ENCODE results near the gene EEF2KMT. TPM values are rescaled to one million over a fixed set of nuclear protein-coding genes. Genes with fewer than 3 reads are reported as not detected.
A peak's percentile ranks its signal among the peaks of the same experiment; 100 is the strongest.
"Not testable (repeated sequence)": the region's sequence is repeated elsewhere in the genome, so short reads cannot be mapped to it uniquely, and the experiment has no call there.

The EEF2KMT gene
- total and polyA plus RNA-seq, 2 donors (not counting 1 experiment from before 2014, with no cell fraction given): 5.4 to 7.9 TPM

GRCh38 chr16:5108505-5109158 is 11.0 kb upstream of the EEF2KMT start:
- no peaks in the 10 kb centered on the region for H3K79me2 ChIP-seq (ENCODE audit: control insufficient read depth, insufficient read depth, low read length)
- no peak overlapping the region for H3K4me2 ChIP-seq (ENCODE audit: extremely low read depth, insufficient read depth, low read length)
- no peak overlapping the region for H2AFZ ChIP-seq (ENCODE audit: low read length)
- H3K9ac ChIP-seq (ENCODE audit: insufficient read depth, low read length): no peak overlapping the region
- no peaks in the 10 kb centered on the region for H3K4me1 ChIP-seq (ENCODE audit: control insufficient read depth, extremely low read depth, insufficient read depth, low read length)
- DNase-seq (ENCODE audit: low read depth in 2 of 2): no peak
- H3K9me3 ChIP-seq (ENCODE audit: control insufficient read depth, insufficient read depth, low read depth, low read length): no peaks in the 10 kb centered on the region
- H3K36me3 ChIP-seq (ENCODE audit: control insufficient read depth, insufficient read depth, low read length): no peaks in the 10 kb centered on the region
- no peak for TF ChIP-seq CTCF (conservative IDR thresholded peaks at IDR 0.05 in 1 of 2, IDR thresholded peaks at IDR 0.05 in 1 of 2; ENCODE audit: low read depth in 1 of 2, low read length in 2 of 2)
- no peak for TF ChIP-seq EZH2 (IDR thresholded peaks at IDR 0.05; ENCODE audit: low read length, missing control alignments)
- H3K27me3 ChIP-seq (ENCODE audit: control insufficient read depth, insufficient read depth, low read length): no peaks in the 10 kb centered on the region
- no peak overlapping the region for H3K27ac ChIP-seq (ENCODE audit: insufficient read depth, low read length)
- H4K20me1 ChIP-seq (ENCODE audit: control insufficient read depth, extremely low read depth, insufficient read depth, low read length): no peaks in the 10 kb centered on the region
- H3K4me3 ChIP-seq (replicated peaks in 1 of 4; ENCODE audit: control extremely low read depth in 1 of 4, insufficient read depth in 1 of 4, low read depth in 3 of 4, low read length in 4 of 4): no peak overlapping the region

- H4K20me1 ChIP-seq (ENCODE audit: control insufficient read depth, extremely low read depth, insufficient read depth, low read length); H3K36me3 ChIP-seq (ENCODE audit: control insufficient read depth, insufficient read depth, low read length); H3K27ac ChIP-seq (ENCODE audit: insufficient read depth, low read length); H3K4me1 ChIP-seq (ENCODE audit: control insufficient read depth, extremely low read depth, insufficient read depth, low read length); H3K4me3 ChIP-seq (replicated peaks in 1 of 4; ENCODE audit: control extremely low read depth in 1 of 4, insufficient read depth in 1 of 4, low read depth in 3 of 4, low read length in 4 of 4); H3K79me2 ChIP-seq (ENCODE audit: control insufficient read depth, insufficient read depth, low read length); DNase-seq (ENCODE audit: low read depth in 2 of 2); H3K9ac ChIP-seq (ENCODE audit: insufficient read depth, low read length); H3K4me2 ChIP-seq (ENCODE audit: extremely low read depth, insufficient read depth, low read length); H3K27me3 ChIP-seq (ENCODE audit: control insufficient read depth, insufficient read depth, low read length); H3K9me3 ChIP-seq (ENCODE audit: control insufficient read depth, insufficient read depth, low read depth, low read length); H2AFZ ChIP-seq (ENCODE audit: low read length): not testable (repeated sequence)
Measured at GRCh38 chr16:5105039-5105438, 7.4 kb upstream of the EEF2KMT start.

- not testable (repeated sequence) for H3K27me3 ChIP-seq (ENCODE audit: control insufficient read depth, insufficient read depth, low read length); DNase-seq (ENCODE audit: low read depth in 2 of 2); H3K9me3 ChIP-seq (ENCODE audit: control insufficient read depth, insufficient read depth, low read depth, low read length)
Measured at GRCh38 chr16:5103296-5104032, 5.9 kb upstream of the EEF2KMT start.

GRCh38 chr16:5099174-5099573 is 1.6 kb upstream of the EEF2KMT start:
- not testable (repeated sequence) for DNase-seq (ENCODE audit: low read depth in 2 of 2); H3K36me3 ChIP-seq (ENCODE audit: control insufficient read depth, insufficient read depth, low read length); H3K79me2 ChIP-seq (ENCODE audit: control insufficient read depth, insufficient read depth, low read length); H3K4me2 ChIP-seq (ENCODE audit: extremely low read depth, insufficient read depth, low read length); H3K4me1 ChIP-seq (ENCODE audit: control insufficient read depth, extremely low read depth, insufficient read depth, low read length); H4K20me1 ChIP-seq (ENCODE audit: control insufficient read depth, extremely low read depth, insufficient read depth, low read length); H3K9ac ChIP-seq (ENCODE audit: insufficient read depth, low read length); H3K27ac ChIP-seq (ENCODE audit: insufficient read depth, low read length); H3K9me3 ChIP-seq (ENCODE audit: control insufficient read depth, insufficient read depth, low read depth, low read length); H3K27me3 ChIP-seq (ENCODE audit: control insufficient read depth, insufficient read depth, low read length); H3K4me3 ChIP-seq (replicated peaks in 1 of 4; ENCODE audit: control extremely low read depth in 1 of 4, insufficient read depth in 1 of 4, low read depth in 3 of 4, low read length in 4 of 4); H2AFZ ChIP-seq (ENCODE audit: low read length)

More at GRCh38 chr16:5103296-5104032, 5.9 kb upstream of the EEF2KMT start:
- not testable (repeated sequence) for H3K27ac ChIP-seq (ENCODE audit: insufficient read depth, low read length); H3K36me3 ChIP-seq (ENCODE audit: control insufficient read depth, insufficient read depth, low read length); H3K9ac ChIP-seq (ENCODE audit: insufficient read depth, low read length); H3K4me2 ChIP-seq (ENCODE audit: extremely low read depth, insufficient read depth, low read length); H3K4me1 ChIP-seq (ENCODE audit: control insufficient read depth, extremely low read depth, insufficient read depth, low read length); H3K79me2 ChIP-seq (ENCODE audit: control insufficient read depth, insufficient read depth, low read length); H2AFZ ChIP-seq (ENCODE audit: low read length); H3K4me3 ChIP-seq (replicated peaks in 1 of 4; ENCODE audit: control extremely low read depth in 1 of 4, insufficient read depth in 1 of 4, low read depth in 3 of 4, low read length in 4 of 4); H4K20me1 ChIP-seq (ENCODE audit: control insufficient read depth, extremely low read depth, insufficient read depth, low read length)

- H3K4me3 ChIP-seq (replicated peaks in 1 of 4; ENCODE audit: control extremely low read depth in 1 of 4, insufficient read depth in 1 of 4, low read depth in 3 of 4, low read length in 4 of 4): peak overlapping the region; percentile 47 to 61 (median 53)
- not testable (repeated sequence) for H3K4me1 ChIP-seq (ENCODE audit: control insufficient read depth, extremely low read depth, insufficient read depth, low read length); H3K36me3 ChIP-seq (ENCODE audit: control insufficient read depth, insufficient read depth, low read length); H3K79me2 ChIP-seq (ENCODE audit: control insufficient read depth, insufficient read depth, low read length); H4K20me1 ChIP-seq (ENCODE audit: control insufficient read depth, extremely low read depth, insufficient read depth, low read length); H3K27ac ChIP-seq (ENCODE audit: insufficient read depth, low read length); H3K27me3 ChIP-seq (ENCODE audit: control insufficient read depth, insufficient read depth, low read length); H3K9me3 ChIP-seq (ENCODE audit: control insufficient read depth, insufficient read depth, low read depth, low read length)
- peak; percentile 60 to 64 for DNase-seq (ENCODE audit: low read depth in 2 of 2)
- peak overlapping the region; percentile 51 for H2AFZ ChIP-seq (ENCODE audit: low read length)
- H3K4me2 ChIP-seq (ENCODE audit: extremely low read depth, insufficient read depth, low read length): peak overlapping the region; percentile 71
- peak overlapping the region; percentile 30 for H3K9ac ChIP-seq (ENCODE audit: insufficient read depth, low read length)
Measured at GRCh38 chr16:5098221-5099159, 895 bp upstream of the EEF2KMT start.

All from fibroblast of lung (primary cell).